HUES48 (cell line): Measurements from ENCODE around the gene KPNB1.
A peak's percentile ranks its signal among the peaks of the same experiment; 100 is the strongest.

Experiments used
- H3K27ac ChIP-seq: one replicate; pipeline ENCODE4 v1.7.0; 2013; ENCODE audit warnings: low read depth, low read length, inconsistent platforms
- H3K27me3 ChIP-seq: 2 replicates; pipeline ENCODE4 v1.6.1; 2013; ENCODE audit warnings: mild to moderate bottlenecking, low read length; ENCODE audit not compliant: control insufficient read depth, insufficient read depth
- H3K36me3 ChIP-seq: 2 replicates; pipeline ENCODE4 v1.6.1; 2013; ENCODE audit warnings: low read length; ENCODE audit not compliant: control insufficient read depth, insufficient read depth
- H3K4me1 ChIP-seq: 2 replicates; pipeline ENCODE4 v1.6.1; 2013; ENCODE audit warnings: mild to moderate bottlenecking, low read length; ENCODE audit not compliant: control insufficient read depth, insufficient read depth
- H3K4me3 ChIP-seq: 2 replicates; pipeline ENCODE4 v1.5.1; 2013; ENCODE audit warnings: mild to moderate bottlenecking, low read depth, low read length
- H3K9ac ChIP-seq: 2 replicates; pipeline ENCODE4 v1.6.1; 2013; ENCODE audit warnings: mild to moderate bottlenecking, low read depth, low read length, moderate library complexity
- H3K9me3 ChIP-seq: 2 replicates; pipeline ENCODE4 v1.6.1; 2013; ENCODE audit warnings: low read length; ENCODE audit not compliant: control insufficient read depth, insufficient read depth

KPNB1 gene

DNA sequence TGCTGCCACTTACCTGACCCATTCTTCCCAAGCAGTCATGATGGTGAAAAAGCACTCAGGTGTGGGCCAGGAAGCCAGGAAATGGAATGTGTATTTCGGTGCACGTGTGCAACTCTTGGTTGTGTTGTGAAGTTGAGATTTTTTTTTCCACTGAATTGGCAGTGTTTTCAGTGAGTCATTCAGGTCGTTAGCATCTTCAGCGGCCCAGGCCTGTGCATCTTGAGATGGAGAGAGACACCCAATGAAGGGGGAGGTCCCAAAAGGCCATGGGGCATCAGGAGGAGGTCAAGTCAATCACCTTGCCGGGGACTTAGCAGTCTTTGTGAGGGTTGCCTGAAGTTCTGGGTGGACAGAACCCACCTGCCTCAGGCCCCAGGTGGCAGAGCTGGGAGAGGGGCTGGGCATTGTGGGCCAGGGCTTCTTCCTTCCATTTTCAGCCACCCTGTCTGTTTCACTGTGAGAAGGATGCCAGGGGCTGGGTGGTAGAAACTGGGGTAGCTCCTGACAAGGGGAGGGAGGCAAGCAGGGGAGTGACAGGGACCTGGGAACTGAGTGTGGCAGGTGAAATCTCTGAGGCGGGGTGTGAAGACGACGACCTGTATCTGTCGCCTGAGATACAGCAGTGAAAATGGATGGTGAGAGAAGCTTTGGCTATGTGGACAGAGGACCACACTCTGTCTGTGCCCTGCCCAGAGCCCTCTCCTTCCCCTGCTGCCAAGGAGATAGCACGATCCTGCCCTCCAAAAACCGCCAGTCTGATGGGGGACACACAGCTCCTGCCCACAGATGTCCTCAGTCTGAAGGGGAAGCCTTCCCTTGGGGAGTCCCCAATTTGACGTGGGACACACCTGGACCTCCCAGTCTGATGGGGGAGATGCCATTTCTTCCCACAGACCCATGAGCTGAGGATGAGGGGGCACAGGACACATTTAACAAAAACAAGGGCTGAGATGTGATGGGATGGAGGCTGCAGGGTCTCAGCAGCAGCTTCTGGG, 56.1 kb downstream of the KPNB1 start:
- Histone ChIP-seq H3K36me3 (no peaks in the 10 kb centered on the region), H3K4me1 (0 out of 2 replicates have a peak, but pooled peaks cover 4% of the 10 kb centered on the region), H3K27ac (no peak overlapping the region), H3K9me3 (no peaks in the 10 kb centered on the region), H3K27me3 (peaks cover 25% of the 10 kb centered on the region), H3K9ac (no peak overlapping the region), H3K4me3 (no peak overlapping the region)

GRCh38 chr17:47707056-47707804, 57.5 kb downstream of the KPNB1 start:
- Histone ChIP-seq H3K27ac (no peak overlapping the region), H3K4me1 (0 out of 2 replicates have a peak, but pooled peaks cover 4% of the 10 kb centered on the region), H3K36me3 (no peaks in the 10 kb centered on the region), H3K4me3 (no peak overlapping the region), H3K9ac (no peak overlapping the region), H3K27me3 (peaks cover 25% of the 10 kb centered on the region), H3K9me3 (no peaks in the 10 kb centered on the region)

DNA sequence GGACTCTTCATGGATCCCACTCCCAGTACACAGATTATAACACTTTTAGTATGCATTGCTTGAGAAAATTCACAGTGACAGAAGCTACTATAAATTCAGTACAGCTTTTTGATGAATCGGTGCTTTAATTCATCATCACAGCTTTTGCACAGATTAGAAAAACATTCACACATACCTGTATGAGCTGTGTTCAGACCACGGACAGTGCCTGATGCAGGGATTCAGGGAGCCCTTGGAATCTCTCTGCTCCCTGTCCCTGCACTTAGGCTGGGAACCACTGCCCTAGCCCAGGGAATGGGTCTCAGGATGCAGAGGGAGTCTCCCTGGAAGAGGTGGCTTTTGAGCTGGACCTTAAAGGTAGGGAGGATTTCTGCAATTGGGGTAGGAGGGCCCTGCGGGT, 58.2 kb downstream of the KPNB1 start:
- peak overlapping the region; percentile 41; the same call in 1 of the 2 replicates for H3K4me3 ChIP-seq
- H3K27me3 ChIP-seq: peaks cover 25% of the 10 kb centered on the region
- 0 out of 2 replicates have a peak, but pooled peaks cover 4% of the 10 kb centered on the region for H3K4me1 ChIP-seq
- H3K36me3 ChIP-seq: no peaks in the 10 kb centered on the region
- H3K27ac ChIP-seq: no peak overlapping the region
- no peaks in the 10 kb centered on the region for H3K9me3 ChIP-seq
- no peak overlapping the region for H3K9ac ChIP-seq

- Histone ChIP-seq H3K4me1 (0 out of 2 replicates have a peak, but pooled peaks cover 4% of the 10 kb centered on the region), H3K27ac (no peak overlapping the region), H3K4me3 (peak overlapping the region; percentile 54)
These were observed 58.7 kb downstream of the KPNB1 start for GRCh38 chr17:47708312-47708863.

GRCh38 chr17:47708864-47709541, 59.3 kb downstream of the KPNB1 start:
- Histone ChIP-seq H3K27ac (no peak overlapping the region), H3K9ac (no peak overlapping the region), H3K4me3 (peak overlapping the region; percentile 54; the same call in 1 of the 2 replicates), H3K9me3 (no peaks in the 10 kb centered on the region), H3K27me3 (peaks cover 28% of the 10 kb centered on the region), H3K36me3 (no peaks in the 10 kb centered on the region), H3K4me1 (0 out of 2 replicates have a peak, but pooled peaks cover 4% of the 10 kb centered on the region)

More at GRCh38 chr17:47708312-47708863, 58.7 kb downstream of the KPNB1 start:
- Histone ChIP-seq H3K9ac (no peak overlapping the region), H3K36me3 (no peaks in the 10 kb centered on the region), H3K27me3 (peaks cover 28% of the 10 kb centered on the region), H3K9me3 (no peaks in the 10 kb centered on the region)

DNA sequence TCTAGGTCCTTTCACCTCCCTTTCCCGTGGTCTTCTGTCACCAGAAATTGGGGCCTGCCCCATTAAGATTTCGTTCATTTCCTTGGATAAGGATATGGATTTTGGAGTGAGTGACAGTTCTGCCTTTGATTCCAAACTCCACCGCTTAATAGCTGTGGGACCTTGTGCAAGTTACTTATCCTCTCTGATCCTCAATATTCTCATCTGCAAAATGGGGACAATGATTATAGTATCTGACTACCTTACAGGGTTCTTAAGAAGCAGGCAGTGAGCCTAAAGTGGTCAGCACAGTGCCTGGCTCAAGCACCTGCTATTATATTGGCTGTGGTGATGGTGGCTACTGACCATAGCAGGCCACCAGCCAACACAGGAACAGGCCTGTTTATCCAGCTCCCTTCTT, 59.9 kb downstream of the KPNB1 start:
- H3K9me3 ChIP-seq: no peaks in the 10 kb centered on the region
- H3K4me3 ChIP-seq: no peak overlapping the region
- no peaks in the 10 kb centered on the region for H3K36me3 ChIP-seq
- H3K9ac ChIP-seq: no peak overlapping the region
- 0 out of 2 replicates have a peak, but pooled peaks cover 4% of the 10 kb centered on the region for H3K4me1 ChIP-seq
- H3K27ac ChIP-seq: no peak overlapping the region
- H3K27me3 ChIP-seq: peaks cover 33% of the 10 kb centered on the region

DNA sequence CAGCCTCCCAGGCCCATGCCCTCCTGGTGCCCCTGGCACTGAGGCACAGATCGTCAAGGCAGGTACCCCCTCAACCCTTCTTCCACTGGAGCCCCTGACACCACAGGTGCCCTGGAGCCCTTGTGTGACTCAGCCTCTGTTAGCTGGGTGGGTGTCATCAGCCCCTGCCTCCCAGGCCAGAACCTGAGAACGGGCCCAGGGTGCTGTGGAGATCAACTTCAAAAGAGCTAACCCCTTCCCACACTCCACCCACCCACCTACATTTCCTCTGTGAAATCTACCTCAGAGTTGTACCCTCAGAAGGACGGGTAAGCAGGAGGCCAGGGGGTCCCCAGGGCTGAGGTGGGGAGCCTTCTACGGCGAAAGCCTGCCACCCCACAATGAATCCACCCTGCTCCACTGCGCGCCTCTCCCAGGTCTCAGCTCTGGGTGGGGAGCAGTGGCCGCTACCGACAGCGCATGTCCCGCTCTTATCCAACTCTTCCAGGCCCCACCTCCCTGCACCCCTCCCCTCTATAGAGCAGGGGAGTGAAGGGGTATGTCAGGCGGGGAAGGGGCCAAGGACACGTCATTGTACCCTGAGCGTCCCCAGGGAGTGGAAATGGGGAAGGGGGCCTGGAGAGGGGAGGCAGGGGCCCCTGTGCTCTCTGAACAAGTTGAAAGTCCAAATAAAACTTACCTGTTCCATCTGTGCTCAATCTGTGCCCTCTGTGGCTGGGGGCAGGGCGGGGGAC, 61.8 kb downstream of the KPNB1 start:
- Histone ChIP-seq H3K27ac (no peak overlapping the region), H3K4me1 (0 out of 2 replicates have a peak, but pooled peaks cover 4% of the 10 kb centered on the region), H3K27me3 (peaks cover 39% of the 10 kb centered on the region), H3K4me3 (no peak overlapping the region), H3K9me3 (no peaks in the 10 kb centered on the region), H3K9ac (no peak overlapping the region), H3K36me3 (no peaks in the 10 kb centered on the region)

DNA sequence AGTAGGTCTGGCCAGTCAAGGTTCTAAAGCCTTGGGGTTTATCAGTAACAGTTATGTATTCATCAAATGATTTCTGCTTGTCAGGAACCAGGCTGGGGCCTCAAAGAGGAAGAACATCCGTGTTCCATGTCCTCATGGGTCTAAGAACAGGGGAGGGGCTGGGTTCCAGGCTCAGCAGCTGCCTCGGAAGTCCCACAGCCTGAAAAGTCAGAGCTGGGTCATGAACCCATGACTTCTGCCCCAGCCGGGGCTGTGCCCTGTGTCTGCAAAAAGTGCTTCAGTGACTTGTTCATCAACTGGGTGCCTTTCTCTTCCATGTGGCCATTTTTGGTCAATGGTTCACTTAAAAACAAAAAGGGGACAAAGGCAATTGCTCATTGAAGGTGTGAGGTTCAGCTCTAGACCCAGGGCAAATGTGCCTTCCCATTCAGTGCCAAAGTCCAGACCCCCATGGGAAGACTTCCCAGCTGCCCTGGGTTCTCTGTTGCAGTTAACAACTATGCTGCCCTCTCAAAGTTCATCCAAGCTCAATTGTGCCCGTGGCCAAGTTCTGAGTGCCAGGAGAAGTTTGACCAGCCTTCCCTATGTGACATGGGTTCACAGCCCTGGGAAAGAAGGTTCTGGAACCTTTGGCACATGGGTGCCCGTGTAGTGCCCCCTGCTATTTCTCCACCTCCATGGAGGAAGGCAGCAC, 62.8 kb downstream of the KPNB1 start:
- Histone ChIP-seq H3K9ac (no peak overlapping the region), H3K4me1 (0 out of 2 replicates have a peak, but pooled peaks cover 4% of the 10 kb centered on the region), H3K27me3 (peaks cover 32% of the 10 kb centered on the region), H3K9me3 (no peaks in the 10 kb centered on the region), H3K27ac (no peak overlapping the region), H3K4me3 (no peak overlapping the region), H3K36me3 (no peaks in the 10 kb centered on the region)

- Histone ChIP-seq H3K4me3 (no peak overlapping the region), H3K27ac (no peak overlapping the region), H3K9me3 (no peaks in the 10 kb centered on the region), H3K27me3 (peaks cover 34% of the 10 kb centered on the region), H3K9ac (no peak overlapping the region), H3K4me1 (no peaks in the 10 kb centered on the region), H3K36me3 (no peaks in the 10 kb centered on the region)
These were observed 64.4 kb downstream of the KPNB1 start for GRCh38 chr17:47713980-47714700.
